Measurements from ENCODE around the gene DCLK2.

Gene DCLK2

DNA sequence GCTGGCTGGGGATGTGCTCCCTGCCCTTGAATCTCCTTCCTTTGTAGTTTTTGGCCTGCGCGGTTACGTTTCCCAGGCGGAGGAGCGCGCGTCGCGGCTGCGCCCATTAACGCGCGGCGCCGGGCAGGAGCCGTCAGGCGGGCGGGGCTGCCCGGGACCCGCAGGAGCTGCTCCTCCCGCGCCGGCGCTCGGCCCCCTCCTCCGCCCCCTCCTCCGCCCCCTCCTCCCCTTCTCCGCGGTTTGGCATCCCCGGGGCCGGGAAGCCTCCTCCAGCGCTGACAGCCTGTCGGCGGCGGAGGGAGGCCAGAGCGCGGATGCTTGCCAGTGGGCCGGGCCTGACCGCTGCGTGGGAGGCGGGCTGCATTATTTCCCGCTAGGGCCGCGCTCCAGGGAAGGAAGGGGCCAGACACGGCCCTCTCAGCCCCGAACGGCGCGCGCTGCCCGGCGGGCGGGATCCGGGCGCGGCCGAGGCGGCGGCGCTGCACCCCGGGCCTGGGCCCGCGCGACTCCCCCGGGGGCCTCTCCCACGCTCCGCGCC, at the start of gene DCLK2:
TSS of gene DCLK2 (plus strand) at position 405 of the 538 bp plus-strand sequence. CDS start 583 bp downstream, outside the sequence.
- no peak for DNase-seq (ENCODE audit: low read depth)

DNA sequence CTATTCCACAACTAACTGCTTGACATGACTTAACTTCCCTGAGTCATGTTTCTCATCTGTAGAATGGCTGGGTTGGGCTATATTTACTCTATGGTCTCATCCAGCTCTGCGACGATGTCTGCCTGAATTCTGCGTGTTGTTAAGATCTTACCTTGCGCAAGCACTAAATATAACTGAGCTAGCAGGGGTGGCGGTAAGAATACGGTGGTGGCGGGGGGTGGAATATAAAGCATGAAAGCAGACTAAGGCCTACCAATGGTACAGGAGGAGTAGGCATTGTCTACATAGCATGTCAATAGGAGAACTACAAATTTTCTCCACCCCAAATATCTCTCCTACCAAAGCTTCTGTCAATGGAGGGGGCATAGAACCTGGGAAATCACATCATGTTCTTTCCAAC, 45.7 kb upstream of the DCLK2 start:
- DNase-seq (ENCODE audit: low read depth) = no peak

DNA sequence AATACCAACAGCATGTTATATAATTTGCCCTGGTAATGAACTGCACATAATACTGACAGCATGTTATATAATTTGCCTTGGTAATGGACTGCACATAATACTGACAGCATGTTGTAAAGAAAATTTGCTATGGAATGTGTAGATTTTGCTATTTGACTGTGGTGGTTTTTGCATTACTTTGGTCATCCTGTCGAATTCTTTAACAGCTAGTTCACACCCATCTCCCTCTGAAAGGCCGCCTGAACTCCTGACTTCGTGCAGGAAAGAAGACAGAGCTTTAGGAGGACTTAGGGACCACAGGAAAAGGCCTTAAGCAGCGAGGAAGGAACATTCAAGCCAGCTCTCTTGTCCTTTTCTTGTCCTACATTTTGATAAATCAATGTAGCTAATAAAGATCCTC, 45.2 kb upstream of the DCLK2 start:
- no peak for DNase-seq (ENCODE audit: low read depth)

DNA sequence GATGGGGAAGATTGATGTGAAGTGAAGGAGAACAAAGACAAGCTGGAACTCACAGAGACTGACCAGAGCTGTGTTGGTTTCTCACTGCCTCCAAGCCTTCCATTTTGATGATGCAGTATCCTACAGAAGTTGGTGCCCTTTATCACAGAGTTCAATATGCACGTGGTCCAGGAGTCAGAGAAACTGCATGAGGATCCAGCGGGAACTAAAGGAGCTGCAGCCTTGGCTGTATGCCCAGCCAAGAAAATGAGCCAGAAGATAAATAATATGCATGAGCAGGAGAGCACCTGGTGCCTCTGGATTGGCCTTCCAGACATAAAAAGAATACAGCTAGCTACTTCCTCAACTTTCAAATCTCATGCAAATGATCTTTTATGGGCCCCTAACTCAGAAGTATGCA, 44.3 kb upstream of the DCLK2 start:
- DNase-seq (ENCODE audit: low read depth) = no peak

DNA sequence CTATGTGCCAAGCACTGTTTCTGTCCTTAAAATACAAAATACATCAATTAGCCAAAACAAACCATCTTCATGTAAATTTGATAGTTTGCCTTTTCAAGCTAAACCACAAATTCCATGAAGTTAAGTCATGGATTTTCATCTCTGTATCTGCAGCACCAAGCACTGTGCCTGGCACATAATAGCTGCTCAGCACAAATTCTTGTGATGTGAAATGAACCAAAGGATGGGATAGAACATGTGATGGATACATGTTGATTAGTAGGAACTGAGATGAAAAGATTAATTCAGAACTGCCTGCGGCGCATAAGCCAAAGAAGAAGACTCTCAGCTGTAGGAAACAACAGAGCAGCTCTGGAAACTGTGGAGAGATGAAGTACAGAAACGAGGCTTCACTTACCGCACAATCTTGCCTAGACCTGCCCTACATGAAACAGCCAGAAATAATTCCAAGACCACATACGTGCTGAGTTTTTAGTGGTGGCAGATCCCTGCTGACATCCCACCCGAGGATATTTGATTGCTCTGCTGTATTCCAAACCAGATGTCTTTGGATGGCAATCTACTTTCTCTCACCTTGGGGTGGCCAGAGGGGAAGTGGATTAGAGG, 40.9 kb upstream of the DCLK2 start:
- DNase-seq (ENCODE audit: low read depth) = no peak

DNA sequence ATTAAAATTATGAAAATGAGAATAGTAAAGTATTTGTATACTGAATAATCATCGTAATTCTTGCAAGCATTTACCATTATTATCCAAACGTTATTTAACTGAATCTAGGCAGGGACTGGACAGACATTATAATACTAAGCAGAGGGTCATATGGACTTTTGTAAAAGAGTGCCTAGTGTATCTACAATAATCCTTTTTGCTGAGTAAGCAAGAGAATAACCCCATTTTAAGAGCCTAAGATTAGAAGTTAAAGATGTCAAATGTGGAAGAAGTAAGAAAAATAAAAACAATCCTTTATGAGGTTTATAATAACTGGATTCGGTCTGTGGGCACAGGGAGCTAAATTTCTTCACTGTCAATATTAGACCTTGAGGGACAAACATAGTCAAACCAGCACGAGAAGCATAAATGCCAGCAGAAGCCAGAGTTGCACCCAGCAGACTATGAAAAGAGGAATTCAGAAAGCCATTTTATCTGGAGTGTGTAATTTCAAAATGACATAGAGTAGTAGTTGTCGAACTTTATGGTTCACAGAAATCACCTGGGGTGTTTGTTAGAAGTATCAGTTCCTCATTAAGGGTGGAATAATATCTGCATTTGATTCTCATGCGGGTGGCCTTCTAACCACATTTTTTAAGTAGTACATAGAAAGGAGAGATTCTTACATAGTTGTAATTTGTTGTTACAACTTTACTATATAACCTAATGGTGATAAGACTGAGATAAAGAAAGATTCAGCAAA, 39.7 kb upstream of the DCLK2 start:
- DNase-seq (ENCODE audit: low read depth) = no peak

DNA sequence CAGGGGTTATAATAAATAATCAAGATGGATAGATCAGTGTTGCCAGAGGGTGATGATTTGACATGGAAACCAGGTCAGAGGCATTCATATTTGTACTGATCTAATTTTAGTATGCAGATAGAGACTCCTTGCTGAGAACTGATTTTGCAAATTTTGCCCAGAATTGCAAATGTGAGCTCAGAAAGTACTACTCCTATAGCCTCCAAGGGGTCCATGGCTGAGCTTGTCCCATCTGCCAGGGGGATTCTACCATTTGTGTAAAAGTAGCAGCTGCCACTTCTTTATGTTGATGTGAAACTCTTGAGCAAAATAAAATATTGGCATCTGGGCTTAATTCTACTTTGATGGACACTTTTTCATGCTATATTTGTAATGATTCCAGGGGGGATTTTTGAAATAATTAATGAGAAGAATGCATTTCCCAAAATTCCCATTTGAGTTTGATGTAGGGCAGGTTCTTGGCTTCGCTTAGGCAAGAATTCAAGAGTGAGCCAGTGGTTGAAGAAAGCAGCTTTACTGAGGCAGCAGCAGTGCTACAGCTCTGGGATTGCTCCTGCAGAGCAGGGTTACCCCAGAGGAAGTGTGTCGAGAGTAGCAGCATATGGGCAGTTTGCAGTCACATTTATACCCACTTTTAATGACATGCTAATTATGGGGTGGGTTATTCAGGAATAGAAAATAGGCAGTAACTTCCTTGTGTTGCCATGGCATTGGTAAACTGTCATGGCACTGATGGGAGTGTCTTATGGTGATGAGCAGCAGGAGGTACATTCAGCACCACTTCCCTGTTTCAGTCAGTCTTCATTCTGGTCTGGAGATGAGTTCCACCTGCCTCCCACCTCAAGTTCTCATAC, 38.7 kb upstream of the DCLK2 start:
- no peak for DNase-seq (ENCODE audit: low read depth)

DNA sequence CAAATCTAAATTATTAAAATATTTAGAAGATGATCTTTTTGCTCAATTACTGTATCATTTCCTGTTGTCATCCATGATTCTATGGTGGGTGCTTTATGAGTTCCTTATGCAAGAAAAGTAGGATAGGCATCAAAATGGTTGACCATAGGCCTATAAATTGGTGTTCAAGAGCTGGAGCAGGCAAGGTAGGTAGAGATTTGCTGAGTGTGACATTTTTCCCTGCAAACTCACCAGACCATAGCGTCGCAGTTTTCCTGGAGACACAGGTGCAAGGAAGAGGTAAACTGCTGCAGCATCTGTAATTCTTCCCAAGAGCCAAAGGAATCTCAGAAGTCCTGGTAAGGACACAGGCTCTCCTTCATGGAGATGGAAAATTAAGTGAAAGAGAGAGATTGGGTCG, 33.7 kb upstream of the DCLK2 start:
- no peak for DNase-seq (ENCODE audit: low read depth)

DNA sequence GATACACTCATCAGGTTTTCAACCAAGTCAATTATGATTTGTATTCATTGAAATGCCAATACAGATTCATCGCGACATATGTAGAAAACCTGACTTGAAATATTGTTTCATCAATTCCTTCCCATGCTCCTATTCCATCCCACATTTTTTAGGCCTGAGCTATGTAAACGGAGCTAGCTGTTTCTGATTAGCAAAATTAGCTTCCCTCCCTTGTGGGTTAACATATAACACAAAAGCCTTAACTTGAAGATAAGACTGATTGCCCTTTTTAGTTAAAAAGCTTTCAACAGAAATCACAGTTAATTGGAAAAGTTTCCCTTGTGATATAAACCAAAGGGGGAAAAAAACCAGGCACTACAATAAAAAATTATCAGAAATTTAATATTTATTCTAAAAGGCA, 32.8 kb upstream of the DCLK2 start:
- no peak for DNase-seq (ENCODE audit: low read depth)

DNA sequence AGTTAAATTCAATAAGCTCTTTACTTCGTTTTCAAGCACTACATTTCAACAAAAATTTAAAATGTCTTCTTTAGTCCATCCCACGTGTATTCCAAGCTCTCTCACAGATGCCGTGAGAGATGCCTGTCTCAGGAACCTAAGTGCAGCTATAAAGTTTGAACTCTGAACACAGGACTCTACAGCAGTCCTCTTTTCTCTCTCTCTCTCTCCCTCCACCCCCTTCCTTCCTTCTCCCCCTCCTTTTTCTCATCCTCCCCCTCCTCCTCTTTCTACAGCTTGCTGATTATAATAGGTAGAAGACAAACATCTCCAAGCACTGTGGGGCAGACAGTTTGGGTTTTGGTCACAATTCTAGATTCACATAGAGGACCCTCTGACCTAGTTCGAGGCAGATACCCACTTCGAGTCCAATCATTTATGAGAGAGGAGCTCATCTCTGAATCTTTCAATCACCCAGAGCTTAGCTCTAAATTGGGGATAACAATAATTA, 31.5 kb upstream of the DCLK2 start:
- no peak for DNase-seq (ENCODE audit: low read depth)

DNA sequence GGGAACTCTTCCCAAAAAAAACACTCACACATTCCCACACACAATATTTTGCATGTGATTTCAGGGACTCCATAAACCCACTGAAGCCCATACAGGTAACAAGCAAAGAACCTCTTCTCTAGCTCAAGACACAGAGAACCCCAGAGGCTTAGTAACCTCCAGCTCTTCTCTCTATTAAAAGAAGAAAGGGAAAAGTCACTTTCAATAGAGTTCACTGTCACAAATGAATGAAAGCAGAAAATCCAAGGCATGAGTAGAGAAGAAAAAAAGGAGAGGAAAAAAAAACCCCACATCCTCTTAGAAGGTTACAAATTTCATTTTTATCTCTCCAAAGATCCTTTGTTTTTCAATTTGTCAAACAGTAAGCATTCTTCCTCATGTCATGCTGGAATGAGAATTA, 30.7 kb upstream of the DCLK2 start:
- no peak for DNase-seq (ENCODE audit: low read depth)

DNA sequence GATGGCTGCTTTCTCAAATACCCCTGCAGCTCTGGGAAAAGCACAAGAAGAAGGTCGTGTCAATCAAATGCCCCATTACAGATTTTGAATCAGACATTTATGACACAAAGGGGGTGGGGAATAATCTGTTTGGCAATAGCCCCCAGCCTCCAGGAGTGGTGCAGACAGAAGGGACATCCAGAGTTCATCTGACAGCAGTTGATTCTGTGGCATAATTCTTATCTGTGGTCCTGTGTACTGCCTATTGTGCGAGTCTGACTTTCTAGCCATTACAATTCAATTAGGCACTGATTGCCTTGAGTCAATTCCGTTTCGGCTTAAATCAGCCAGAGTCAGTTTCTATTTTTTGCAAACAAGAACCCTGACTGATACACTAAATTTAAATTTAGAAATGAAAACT, 28.6 kb upstream of the DCLK2 start:
- DNase-seq (ENCODE audit: low read depth) = no peak

DNA sequence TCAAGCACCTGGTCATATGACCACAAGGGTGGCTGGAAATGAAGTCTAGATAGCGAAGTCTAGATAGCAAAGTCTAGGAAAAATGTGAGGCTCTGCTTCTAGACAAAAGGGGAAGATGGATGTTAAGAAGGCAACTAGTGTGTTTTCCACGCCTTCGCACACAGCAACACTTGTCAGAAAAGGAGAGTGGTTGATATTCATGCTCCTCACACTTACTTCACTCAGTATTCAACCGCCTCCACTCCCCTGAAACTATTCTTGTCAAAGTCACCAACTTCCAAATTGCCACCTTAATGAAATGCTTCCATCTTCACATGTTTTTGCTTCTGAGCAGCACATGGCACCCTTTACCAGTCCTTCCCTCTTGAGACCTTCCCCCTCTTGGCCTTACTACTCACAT, 27.7 kb upstream of the DCLK2 start:
- no peak for DNase-seq (ENCODE audit: low read depth)

DNA sequence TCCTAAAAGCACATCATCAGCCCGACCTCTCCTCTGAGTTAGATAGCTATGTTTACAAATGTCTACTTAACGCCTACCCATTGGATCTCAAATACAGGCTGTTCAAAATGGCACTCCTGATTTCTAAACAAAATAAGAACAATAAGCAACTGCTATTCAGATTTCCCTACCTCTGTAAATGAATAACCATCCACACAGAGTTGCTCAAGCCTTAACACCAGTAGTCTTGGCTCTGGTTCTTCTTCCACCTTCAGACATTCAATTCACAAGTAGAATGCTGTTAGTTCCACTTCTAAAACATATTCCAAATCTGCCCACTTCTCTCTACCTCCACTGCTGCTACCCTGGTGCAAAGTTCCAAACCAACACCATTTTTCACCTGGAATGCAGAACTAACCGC, 27.1 kb upstream of the DCLK2 start:
- DNase-seq (ENCODE audit: low read depth) = no peak

DNA sequence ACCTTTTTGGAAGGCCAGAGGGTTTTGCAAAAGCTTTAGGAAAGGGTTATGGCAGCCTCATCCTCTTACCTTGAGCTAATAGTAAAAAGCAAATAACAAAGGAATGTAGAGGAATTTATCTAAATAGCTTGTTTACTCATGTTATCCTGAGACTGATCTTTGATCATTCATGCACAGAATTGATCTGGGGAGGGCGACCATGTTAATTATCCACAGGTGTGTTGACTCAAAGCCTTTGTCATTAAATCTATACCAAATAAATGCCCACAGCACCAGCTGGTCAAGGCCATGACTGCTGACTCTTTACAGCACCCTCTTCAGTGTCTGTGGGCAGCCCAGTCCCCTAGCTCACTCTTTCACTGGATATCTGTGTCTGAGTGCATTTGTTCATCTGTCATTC, 22.8 kb upstream of the DCLK2 start:
- no peak for DNase-seq (ENCODE audit: low read depth)

DNA sequence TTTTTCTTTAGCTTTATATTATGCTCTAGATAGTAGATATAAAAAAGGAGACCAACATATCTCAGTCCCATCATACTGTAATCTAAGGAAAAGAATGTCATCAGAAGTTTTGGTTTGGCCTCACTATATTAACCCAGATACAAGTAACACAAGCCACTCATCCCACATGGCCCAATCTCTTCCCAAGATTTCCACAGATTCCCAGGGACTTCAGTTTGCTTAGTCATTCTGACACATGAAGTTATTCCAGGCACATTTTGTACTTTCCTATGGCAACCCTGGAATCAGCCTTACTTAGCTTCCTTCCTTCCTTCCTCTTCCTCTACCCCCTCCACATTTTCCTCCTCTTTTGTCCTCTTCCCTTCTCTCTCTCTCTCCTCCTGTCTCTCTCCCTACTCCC, 21.7 kb upstream of the DCLK2 start:
- no peak for DNase-seq (ENCODE audit: low read depth)

DNA sequence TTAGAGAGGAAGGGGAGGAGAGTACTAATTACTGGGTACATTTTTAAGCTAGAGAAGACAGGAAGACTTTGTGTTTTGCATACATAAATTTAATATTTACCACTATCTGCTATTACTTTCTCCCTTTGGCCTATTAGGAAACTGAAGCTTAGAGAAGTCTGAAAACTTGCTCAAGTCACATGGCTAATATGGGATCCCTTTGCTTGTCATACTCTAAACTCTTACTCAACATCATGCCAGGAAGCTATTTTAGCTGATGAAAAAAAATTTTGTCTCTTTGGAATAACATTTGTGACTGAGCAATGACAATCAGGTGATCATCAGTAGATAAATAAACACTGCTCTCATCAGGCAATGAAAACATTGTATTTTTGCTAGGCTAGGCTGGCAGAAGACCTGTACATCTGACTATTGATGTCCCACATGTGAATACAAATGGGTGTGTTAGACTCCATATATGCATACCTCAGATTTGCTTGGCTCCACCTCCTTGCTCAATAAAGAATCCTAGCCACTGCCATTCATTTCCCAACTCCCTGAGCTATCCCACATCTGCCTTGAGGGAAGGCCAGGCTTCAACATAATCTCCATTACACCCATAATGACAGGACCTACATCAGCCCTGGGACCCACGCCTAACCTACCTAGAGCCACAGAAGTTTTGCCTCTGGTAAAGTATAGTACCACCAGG, 17.0 kb upstream of the DCLK2 start:
- DNase-seq (ENCODE audit: low read depth) = no peak

DNA sequence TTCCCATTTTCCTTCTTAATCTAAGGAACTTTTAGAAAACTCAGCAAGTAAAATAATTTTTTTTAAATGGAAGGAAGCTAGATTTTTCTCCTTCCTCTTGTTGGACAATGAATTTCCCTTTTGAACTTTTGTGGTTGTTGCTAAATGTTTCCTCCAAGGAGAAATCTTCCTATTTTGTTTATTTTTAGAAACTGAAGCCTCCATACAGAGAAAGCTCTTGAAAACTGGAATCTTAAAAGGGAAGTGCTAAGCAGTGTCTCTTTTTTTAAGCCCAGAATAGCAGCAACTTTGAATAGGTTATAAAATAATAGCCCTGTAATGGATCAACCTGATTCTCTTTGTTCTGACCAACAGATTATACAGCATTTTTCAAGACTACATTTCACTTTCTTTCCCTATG, 15.1 kb upstream of the DCLK2 start:
- DNase-seq (ENCODE audit: low read depth) = no peak

DNA sequence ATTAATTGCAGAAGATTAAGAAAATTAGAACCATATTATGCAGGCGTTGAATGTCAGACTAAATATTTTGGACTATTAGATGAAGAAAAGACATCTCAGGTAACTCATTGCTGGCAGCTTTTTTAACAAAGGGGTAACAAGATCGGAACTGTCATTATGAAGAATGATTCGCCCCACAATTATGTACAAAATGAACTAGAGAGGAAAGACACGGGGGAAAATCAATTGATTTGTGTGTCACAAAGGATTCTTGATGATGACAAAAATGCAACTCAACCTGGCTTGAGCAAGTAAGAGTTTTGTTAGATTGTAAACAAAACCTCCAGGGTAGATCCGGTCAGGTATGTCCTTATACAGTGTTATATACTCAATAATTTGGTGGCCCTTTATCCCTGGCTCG, 12.5 kb upstream of the DCLK2 start:
- DNase-seq (ENCODE audit: low read depth) = no peak

DNA sequence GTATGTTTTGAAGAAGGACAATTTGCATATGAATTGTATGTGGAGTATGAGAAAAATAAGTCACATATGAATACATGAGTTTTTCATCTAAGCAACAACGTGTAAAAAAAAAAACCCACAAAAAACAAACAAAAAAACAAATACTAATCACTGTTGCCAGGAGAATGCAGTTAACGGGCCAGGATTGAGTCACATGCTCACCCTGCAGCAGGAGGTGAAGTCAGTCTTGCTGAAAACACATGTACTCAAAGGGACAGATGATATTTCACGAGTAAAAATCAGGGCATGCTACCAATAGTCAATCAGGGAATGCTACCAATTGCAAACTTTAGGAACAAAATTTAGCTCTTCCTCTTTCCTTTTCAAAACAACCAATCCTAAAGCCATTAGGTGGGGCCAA, 10.4 kb upstream of the DCLK2 start:
- DNase-seq (ENCODE audit: low read depth) = no peak

DNA sequence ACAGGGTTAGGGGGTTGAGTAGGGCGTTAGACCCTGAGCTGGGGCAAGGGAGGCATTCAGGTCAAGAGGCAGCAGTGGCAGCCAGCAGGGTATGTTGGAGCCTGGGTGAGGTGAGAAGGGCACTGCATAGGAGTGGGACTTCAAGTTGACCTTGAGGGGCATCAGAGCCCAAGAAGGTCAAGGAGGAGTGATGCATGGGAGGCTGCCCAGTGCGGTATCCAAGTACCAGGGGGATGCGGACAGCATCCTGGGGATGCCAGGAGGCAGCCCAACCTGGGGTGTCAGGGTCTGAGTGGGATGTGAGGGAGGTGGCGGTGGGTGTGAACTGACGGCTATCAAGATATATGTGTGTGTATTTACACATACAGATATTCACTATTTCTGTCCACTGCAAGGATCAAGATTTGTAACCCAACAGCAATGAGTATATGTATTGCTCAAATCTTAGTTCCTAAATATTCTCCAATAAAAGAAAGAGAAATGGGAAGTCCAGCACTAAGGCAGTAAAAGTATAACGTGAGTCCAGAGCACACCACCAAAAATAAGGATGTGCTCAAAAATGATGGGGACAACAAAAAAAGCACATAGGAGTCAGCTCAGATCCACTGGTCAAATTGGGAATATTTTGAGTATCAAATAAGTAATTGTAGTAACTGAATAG, 9.8 kb upstream of the DCLK2 start:
- DNase-seq (ENCODE audit: low read depth) = no peak

DNA sequence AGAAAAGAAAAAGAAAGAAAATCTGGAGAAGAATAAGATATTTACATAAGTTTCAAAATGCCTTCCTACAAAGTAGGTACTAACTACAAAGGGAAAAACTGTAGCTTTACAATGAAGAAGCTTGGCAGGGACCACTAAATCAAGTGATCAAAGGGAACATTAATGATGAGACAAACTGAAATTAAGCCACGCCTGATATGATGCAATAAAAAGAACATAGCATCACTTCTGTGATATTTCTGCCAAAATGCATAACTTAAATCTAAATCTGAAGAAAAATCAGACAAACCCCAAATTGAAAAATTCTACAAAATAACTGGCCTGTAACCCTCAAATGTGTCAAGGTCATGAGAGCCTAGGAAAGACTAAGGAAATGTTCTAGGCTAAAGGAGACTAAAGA, 8.9 kb upstream of the DCLK2 start:
- DNase-seq (ENCODE audit: low read depth) = no peak
